Type B pancreatic cell (in vitro differentiated cells): ENCODE measurements around the gene TSHR. TPM values are rescaled to one million over a fixed set of nuclear protein-coding genes. Genes with fewer than 3 reads are reported as not detected.

ENCODE experiments used
- DNase-seq: peaks from one replicate; pipeline ENCODE4 v3.0.0; 2021; ENCODE audit warnings: mixed read lengths; ENCODE audit not compliant: unreplicated experiment; ENCODE audit errors: extremely low spot score
- H3K27ac Mint-ChIP-seq: 2 replicates; pipeline ENCODE4 v1.8.0; 2021; ENCODE audit warnings: mild to moderate bottlenecking, mixed read lengths
- H3K27me3 Mint-ChIP-seq: 2 replicates; pipeline ENCODE4 v1.8.0; 2021; ENCODE audit warnings: mixed read lengths
- H3K36me3 Mint-ChIP-seq: 2 replicates; pipeline ENCODE4 v1.8.0; 2021; ENCODE audit warnings: mixed read lengths
- H3K4me1 Mint-ChIP-seq: one replicate; pipeline ENCODE4 v1.8.0; 2021; ENCODE audit warnings: mixed read lengths; ENCODE audit not compliant: unreplicated experiment
- H3K4me3 Mint-ChIP-seq: 2 replicates; pipeline ENCODE4 v1.8.0; 2021; ENCODE audit warnings: mild to moderate bottlenecking, mixed read lengths
- H3K9me3 Mint-ChIP-seq: 2 replicates; pipeline ENCODE4 v1.8.0; 2021; ENCODE audit warnings: mixed read lengths
- total RNA-seq: library from RNA; stranded (reverse); gene quantifications from 2 replicates; pipeline ENCODE4 v1.2.1, GENCODE V29; 2021; ENCODE audit warnings: low replicate concordance
- TF ChIP-seq, protein P1 (sequence below): fragments of 200-600 bp; sonication (generic); conservative IDR thresholded peaks from 2 replicates; pipeline ENCODE4 v1.5.0; 2021; ENCODE audit warnings: antibody characterized with exemption, mild to moderate bottlenecking

The TSHR gene
- total RNA-seq, 1 donor from 2014 or later, result 0.65 TPM

DNA sequence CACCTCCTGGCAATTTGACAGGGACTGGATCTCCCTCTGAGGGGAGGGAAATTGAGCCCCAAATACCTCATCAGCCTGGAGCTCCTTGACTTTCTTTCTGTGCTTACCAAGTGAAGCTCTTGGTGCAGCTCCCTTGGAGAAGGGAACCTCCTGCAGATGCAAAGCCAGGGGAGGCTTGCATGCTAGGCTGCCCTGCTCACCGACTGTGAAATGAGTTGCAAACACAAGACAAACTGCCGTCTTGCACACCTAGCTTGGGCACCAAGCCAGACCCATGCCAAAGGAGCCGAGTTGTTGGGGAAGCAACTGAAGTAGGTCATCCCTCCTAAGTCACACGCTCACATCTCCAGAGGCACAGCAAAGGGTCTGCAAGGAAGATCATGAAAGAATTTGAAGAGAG is 170.1 kb downstream of the TSHR start:
- no peaks in the 10 kb centered on the region for H3K36me3 Mint-ChIP-seq
- no peak overlapping the region for H3K4me3 Mint-ChIP-seq
- H3K27ac Mint-ChIP-seq, result no peak overlapping the region
- no peaks in the 10 kb centered on the region for H3K4me1 Mint-ChIP-seq
- no peaks in the 10 kb centered on the region for H3K9me3 Mint-ChIP-seq
- no peak for DNase-seq
- H3K27me3 Mint-ChIP-seq, result no peaks in the 10 kb centered on the region
- TF ChIP-seq, protein P1, sequence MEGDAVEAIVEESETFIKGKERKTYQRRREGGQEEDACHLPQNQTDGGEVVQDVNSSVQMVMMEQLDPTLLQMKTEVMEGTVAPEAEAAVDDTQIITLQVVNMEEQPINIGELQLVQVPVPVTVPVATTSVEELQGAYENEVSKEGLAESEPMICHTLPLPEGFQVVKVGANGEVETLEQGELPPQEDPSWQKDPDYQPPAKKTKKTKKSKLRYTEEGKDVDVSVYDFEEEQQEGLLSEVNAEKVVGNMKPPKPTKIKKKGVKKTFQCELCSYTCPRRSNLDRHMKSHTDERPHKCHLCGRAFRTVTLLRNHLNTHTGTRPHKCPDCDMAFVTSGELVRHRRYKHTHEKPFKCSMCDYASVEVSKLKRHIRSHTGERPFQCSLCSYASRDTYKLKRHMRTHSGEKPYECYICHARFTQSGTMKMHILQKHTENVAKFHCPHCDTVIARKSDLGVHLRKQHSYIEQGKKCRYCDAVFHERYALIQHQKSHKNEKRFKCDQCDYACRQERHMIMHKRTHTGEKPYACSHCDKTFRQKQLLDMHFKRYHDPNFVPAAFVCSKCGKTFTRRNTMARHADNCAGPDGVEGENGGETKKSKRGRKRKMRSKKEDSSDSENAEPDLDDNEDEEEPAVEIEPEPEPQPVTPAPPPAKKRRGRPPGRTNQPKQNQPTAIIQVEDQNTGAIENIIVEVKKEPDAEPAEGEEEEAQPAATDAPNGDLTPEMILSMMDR, result no peak

DNA sequence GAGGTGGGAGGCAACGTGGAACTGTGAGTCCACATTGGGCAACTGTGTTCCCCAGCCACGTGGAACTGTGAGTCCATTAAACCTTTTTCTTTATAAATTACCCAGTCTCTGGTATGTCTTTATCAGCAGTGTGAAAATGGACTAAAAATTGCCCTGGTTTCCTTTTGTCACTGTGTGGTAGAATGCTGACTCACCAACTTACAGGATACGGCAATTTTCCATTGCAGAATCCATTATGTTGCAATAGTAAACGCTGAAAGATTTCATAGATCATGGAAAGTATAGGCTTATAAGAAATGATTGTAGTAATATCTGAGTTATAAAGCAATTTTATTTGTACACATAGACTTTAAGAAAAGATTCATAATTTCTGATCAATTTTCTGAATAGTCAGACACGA is 172.4 kb downstream of the TSHR start:
- no peak for DNase-seq
- TF ChIP-seq, protein P1, result no peak
- no peaks in the 10 kb centered on the region for H3K9me3 Mint-ChIP-seq

DNA sequence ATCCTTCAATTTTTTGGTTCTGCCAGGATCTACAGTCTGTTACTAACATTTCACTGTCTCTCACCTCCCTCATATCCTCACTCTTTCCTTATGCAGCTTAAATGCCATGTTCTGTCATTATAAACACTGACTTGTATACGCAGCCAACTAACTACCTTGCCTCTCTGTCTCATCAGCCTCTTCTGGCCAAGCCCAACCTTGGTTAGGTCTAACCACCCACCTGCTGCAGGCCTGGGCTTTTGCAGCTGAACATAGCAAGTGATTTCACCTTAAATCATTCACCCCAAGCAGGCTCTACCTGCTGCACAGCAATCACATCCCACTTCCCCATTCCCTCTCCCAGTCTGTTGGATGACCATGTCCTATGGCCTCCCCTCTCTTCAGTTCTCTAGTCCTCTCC is 173.8 kb downstream of the TSHR start:
- no peak for DNase-seq
- TF ChIP-seq, protein P1, result no peak
- no peaks in the 10 kb centered on the region for H3K9me3 Mint-ChIP-seq
- H3K27me3 Mint-ChIP-seq, result no peaks in the 10 kb centered on the region
- H3K4me3 Mint-ChIP-seq, result no peak overlapping the region
- no peaks in the 10 kb centered on the region for H3K4me1 Mint-ChIP-seq
- no peaks in the 10 kb centered on the region for H3K36me3 Mint-ChIP-seq
- no peak overlapping the region for H3K27ac Mint-ChIP-seq

More for the DNA sequence above, 172.4 kb downstream of the TSHR start:
- Mint-ChIP-seq H3K27ac (no peak overlapping the region), H3K27me3 (no peaks in the 10 kb centered on the region), H3K4me1 (no peaks in the 10 kb centered on the region), H3K36me3 (no peaks in the 10 kb centered on the region), H3K4me3 (no peak overlapping the region)

DNA sequence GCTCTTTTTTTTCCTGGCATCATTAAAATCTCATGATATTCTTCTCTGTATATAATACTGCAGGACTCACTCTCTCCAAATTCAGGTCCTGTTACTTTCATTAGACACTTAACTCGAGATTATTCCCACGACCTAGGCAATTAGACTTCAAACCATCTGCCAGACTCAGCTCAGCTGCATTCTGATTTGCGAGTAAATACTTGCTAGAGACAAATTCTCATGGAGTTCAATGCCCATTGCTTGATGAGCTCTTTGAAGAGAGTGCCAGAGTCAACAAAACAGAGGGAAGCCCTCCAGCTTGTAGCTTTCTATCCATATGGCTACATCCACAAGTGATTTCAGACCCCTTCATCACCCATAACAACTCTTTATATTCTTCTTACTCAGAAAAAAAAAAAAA is 177.0 kb downstream of the TSHR start:
- Mint-ChIP-seq H3K36me3 (no peaks in the 10 kb centered on the region), H3K4me3 (no peak overlapping the region), H3K4me1 (no peaks in the 10 kb centered on the region), H3K9me3 (no peaks in the 10 kb centered on the region), H3K27ac (no peak overlapping the region), H3K27me3 (no peaks in the 10 kb centered on the region)
- TF ChIP-seq, protein P1, result no peak
- no peak for DNase-seq

DNA sequence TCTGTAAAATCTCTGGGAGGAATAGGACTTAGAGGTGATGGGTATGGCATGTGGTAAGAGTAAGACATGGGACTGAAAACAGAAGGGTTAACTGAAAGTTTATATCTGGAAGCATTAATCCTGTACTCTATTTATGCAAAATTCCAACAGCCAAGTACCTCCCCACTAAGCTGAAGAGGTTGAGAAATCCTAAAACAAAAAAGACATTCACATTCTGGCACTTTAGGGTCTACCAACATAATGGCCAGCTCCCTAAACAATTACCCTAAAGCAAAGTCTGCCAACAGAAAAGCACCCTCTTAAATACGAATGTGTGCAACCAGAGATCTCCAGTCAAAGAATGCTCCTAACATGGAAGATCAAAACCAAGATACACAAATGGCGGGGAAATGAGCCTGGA is 178.0 kb downstream of the TSHR start:
- TF ChIP-seq, protein P1, result no peak
- H3K27ac Mint-ChIP-seq, result no peak overlapping the region
- no peak for DNase-seq
- no peak overlapping the region for H3K4me3 Mint-ChIP-seq
- no peaks in the 10 kb centered on the region for H3K4me1 Mint-ChIP-seq
- H3K9me3 Mint-ChIP-seq, result no peaks in the 10 kb centered on the region
- H3K27me3 Mint-ChIP-seq, result no peaks in the 10 kb centered on the region
- H3K36me3 Mint-ChIP-seq, result no peaks in the 10 kb centered on the region

DNA sequence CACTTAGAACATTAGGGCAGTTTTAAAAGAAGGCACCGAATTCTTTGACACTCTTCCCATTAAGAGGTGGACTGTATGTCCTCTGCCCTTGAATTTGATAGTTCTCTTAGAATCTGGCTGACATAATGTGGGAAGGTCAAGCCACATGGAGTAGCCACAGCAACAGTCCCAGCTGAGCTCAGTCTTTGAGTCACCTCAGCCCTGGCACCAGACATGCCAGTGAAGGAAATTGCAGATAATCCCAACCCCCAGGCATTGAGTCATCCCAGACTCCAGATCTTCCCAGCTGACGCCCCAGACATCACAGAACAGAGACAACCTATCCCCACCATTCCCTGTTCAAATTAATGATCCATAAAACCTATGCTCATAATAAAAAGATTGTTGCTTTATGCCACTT is 181.9 kb downstream of the TSHR start:
- Mint-ChIP-seq H3K9me3 (no peaks in the 10 kb centered on the region), H3K4me1 (no peaks in the 10 kb centered on the region), H3K27me3 (no peaks in the 10 kb centered on the region), H3K36me3 (no peaks in the 10 kb centered on the region), H3K27ac (no peak overlapping the region), H3K4me3 (no peak overlapping the region)
- no peak for DNase-seq
- TF ChIP-seq, protein P1, result no peak
